ENCODE data around the gene POLR2J2.
"Not testable (repeated sequence)": the region's sequence is repeated elsewhere in the genome, so short reads cannot be mapped to it uniquely, and the experiment has no call there.

DNA sequence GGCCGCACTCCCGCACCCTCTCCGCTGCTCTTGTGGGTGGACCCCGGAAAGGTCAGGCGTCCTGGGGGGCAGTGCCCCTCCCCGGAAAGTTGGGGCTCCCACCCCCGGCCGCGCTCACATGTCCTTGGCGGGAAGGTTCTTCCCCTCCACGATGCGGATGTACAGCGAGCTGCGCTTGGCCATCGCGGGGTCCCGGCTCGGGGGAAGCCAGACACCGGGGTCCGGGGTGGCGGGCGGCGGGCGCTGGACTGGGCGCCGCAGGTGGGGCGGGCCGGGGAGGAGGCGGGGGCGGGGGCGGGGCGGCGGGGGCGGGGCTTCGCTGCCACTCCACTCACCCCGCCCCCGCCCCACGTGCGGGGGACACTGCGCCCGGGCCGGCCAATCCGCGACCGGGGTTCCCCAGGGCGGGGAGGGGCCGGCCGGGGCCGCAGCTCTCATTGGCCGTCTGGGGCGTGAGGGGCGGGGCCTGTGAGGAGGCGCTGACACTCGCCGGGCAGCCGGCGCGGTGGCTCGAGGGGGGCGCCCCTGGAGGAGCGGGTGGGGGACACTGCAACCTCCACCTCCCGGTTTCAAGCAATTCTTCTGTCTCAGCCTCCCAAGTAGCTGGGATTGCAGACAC lies 54.8 kb downstream of the POLR2J2 start, which contains the start of gene RASA4:
- TF ChIP-seq POLR2A, POLR2AphosphoS5 (IDR thresholded peaks at IDR 0.05): not testable (repeated sequence)
- TF ChIP-seq, protein P1, sequence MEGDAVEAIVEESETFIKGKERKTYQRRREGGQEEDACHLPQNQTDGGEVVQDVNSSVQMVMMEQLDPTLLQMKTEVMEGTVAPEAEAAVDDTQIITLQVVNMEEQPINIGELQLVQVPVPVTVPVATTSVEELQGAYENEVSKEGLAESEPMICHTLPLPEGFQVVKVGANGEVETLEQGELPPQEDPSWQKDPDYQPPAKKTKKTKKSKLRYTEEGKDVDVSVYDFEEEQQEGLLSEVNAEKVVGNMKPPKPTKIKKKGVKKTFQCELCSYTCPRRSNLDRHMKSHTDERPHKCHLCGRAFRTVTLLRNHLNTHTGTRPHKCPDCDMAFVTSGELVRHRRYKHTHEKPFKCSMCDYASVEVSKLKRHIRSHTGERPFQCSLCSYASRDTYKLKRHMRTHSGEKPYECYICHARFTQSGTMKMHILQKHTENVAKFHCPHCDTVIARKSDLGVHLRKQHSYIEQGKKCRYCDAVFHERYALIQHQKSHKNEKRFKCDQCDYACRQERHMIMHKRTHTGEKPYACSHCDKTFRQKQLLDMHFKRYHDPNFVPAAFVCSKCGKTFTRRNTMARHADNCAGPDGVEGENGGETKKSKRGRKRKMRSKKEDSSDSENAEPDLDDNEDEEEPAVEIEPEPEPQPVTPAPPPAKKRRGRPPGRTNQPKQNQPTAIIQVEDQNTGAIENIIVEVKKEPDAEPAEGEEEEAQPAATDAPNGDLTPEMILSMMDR (IDR thresholded peaks at IDR 0.05 in 8 of 11, conservative IDR thresholded peaks at IDR 0.05 in 3 of 11) = not testable (repeated sequence)
